Measurements from ENCODE around the gene CLEC4M. TPM values are rescaled to one million over a fixed set of nuclear protein-coding genes. Genes with fewer than 3 reads are reported as not detected.

Gene CLEC4M
- total RNA-seq, 1 donor from 2014 or later, result 5.8 TPM

- Histone ChIP-seq H3K4me3 (no peak overlapping the region), H3K27ac (no peak overlapping the region), H3K27me3 (ENCODE audit: low read depth) (peaks cover 31% of the 10 kb centered on the region), H3K36me3 (no peaks in the 10 kb centered on the region), H3K9me3 (no peaks in the 10 kb centered on the region), H3K4me1 (peaks cover 12% of the 10 kb centered on the region)
- intact Hi-C loops (cut with DNase I), result no loop called here
- DNase-seq, result no peak
- TF ChIP-seq, protein P1, sequence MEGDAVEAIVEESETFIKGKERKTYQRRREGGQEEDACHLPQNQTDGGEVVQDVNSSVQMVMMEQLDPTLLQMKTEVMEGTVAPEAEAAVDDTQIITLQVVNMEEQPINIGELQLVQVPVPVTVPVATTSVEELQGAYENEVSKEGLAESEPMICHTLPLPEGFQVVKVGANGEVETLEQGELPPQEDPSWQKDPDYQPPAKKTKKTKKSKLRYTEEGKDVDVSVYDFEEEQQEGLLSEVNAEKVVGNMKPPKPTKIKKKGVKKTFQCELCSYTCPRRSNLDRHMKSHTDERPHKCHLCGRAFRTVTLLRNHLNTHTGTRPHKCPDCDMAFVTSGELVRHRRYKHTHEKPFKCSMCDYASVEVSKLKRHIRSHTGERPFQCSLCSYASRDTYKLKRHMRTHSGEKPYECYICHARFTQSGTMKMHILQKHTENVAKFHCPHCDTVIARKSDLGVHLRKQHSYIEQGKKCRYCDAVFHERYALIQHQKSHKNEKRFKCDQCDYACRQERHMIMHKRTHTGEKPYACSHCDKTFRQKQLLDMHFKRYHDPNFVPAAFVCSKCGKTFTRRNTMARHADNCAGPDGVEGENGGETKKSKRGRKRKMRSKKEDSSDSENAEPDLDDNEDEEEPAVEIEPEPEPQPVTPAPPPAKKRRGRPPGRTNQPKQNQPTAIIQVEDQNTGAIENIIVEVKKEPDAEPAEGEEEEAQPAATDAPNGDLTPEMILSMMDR (IDR thresholded peaks at IDR 0.05), result no peak
- ATAC-seq, result no peak
Observed at GRCh38 chr19:7784856-7785255, 21.8 kb downstream of the CLEC4M start.

DNA sequence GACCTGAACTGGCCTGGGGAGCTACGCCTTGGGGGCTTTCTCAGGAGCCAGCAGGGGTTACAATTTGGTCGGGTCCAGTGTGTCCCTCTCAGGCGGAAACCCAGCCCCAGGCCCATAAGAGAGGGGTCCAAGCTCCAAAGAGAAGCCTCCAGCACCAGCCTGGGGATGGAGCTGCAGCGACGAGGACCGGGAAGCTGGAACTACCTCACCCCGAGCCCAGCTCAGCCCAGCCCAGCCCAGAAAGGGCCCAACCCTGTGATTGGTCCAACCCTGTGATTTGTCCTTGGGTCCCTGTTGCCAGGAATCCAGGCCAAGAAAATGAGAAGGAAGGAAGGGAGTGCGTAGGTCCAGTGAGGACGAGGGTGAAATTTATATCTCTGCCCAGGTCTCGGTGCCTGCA, 24.1 kb downstream of the CLEC4M start:
- intact Hi-C loops (cut with DNase I), result no loop called here
- TF ChIP-seq, protein P1 (IDR thresholded peaks at IDR 0.05), result no peak
- peaks cover 12% of the 10 kb centered on the region for H3K4me1 ChIP-seq
- no peak overlapping the region for H3K27ac ChIP-seq
- peak overlapping the region; percentile 29 for H3K4me3 ChIP-seq
- H3K36me3 ChIP-seq, result no peaks in the 10 kb centered on the region
- H3K27me3 ChIP-seq (ENCODE audit: low read depth), result peaks cover 41% of the 10 kb centered on the region
- no peak for DNase-seq
- no peak for ATAC-seq
- no peaks in the 10 kb centered on the region for H3K9me3 ChIP-seq

- Histone ChIP-seq H3K4me3 (peak overlapping the region; percentile 29), H3K27me3 (ENCODE audit: low read depth) (peaks cover 41% of the 10 kb centered on the region), H3K9me3 (no peaks in the 10 kb centered on the region), H3K36me3 (no peaks in the 10 kb centered on the region), H3K4me1 (peaks cover 12% of the 10 kb centered on the region), H3K27ac (no peak overlapping the region)
- DNase-seq (no peak), ATAC-seq (no peak)
- TF ChIP-seq, protein P1 (IDR thresholded peaks at IDR 0.05), result no peak
- intact Hi-C loops (cut with DNase I), result no loop called here
Observed at GRCh38 chr19:7787602-7788177, 24.6 kb downstream of the CLEC4M start.

DNA sequence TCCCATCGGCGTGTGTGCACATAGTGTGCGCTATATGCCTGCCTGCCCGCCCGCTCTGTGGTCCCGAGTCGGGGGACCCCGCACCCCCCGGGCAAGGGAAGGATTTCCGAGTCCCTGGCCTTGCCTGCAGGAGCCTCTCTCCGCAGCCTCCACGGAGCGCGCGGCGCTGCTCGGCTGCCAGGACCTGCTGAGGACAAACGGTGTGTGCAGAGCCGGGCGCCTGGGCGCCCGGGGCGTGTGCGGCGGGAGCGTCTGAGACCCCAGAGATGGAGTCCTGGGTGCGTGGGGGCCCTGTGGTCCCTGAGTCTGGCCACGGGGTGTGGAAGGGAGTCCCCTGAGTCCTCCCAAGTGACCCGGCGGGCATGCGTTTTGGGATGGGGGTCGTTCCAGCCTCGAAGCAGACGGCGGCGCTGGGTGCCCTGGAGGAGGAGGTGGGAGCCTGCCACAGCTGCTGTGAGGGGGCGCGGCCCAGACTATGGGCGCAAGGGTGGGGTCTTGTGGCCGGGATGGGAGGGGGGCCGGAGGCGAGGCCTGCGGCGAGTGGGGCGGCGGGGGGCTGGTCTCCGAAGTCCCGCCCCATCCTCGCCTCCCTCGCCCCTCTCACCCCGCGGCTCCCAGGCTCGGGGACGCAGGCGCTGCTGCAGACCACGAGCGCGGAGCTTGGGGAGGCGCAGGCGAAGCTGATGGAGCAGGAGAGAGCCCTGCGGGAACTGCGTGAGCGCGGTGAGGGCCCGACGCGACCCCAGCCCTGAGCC, 25.3 kb downstream of the CLEC4M start:
- intact Hi-C loops (cut with DNase I), result no loop called here
- TF ChIP-seq, protein P1 (IDR thresholded peaks at IDR 0.05), result no peak
- DNase-seq (no peak), ATAC-seq (peak in 1 of 2 donors; percentile 6)
- peak overlapping the region; percentile 29 for H3K4me3 ChIP-seq
- H3K9me3 ChIP-seq, result no peaks in the 10 kb centered on the region
- H3K27ac ChIP-seq, result no peak overlapping the region
- H3K36me3 ChIP-seq, result no peaks in the 10 kb centered on the region
- H3K4me1 ChIP-seq, result peaks cover 12% of the 10 kb centered on the region
- peaks cover 41% of the 10 kb centered on the region for H3K27me3 ChIP-seq (ENCODE audit: low read depth)

GRCh38 chr19:7788933-7789323, 25.9 kb downstream of the CLEC4M start:
- Histone ChIP-seq H3K4me3 (peak overlapping the region; percentile 29), H3K9me3 (no peaks in the 10 kb centered on the region), H3K4me1 (peaks cover 9% of the 10 kb centered on the region), H3K36me3 (no peaks in the 10 kb centered on the region), H3K27ac (no peak overlapping the region), H3K27me3 (ENCODE audit: low read depth) (peaks cover 41% of the 10 kb centered on the region)
- intact Hi-C loops (cut with DNase I), result no loop called here
- TF ChIP-seq, protein P1 (IDR thresholded peaks at IDR 0.05), result no peak
- no peak for DNase-seq
- ATAC-seq, result peak; percentile 6 to 37

All from lower lobe of right lung (tissue), 2 donors.